ENCODE results near the gene CCDC148. TPM values are rescaled to one million over a fixed set of nuclear protein-coding genes. Genes with fewer than 3 reads are reported as not detected.

Gene CCDC148
- total RNA-seq, 1 donor from 2014 or later = 9.3 TPM

- Histone ChIP-seq H3K9ac (no peak overlapping the region), H3K79me2 (ENCODE audit: low read depth) (no peaks in the 10 kb centered on the region)
- TF ChIP-seq EZH2phosphoT487 (IDR thresholded peaks at IDR 0.05) = no peak
- no peak for TF ChIP-seq EZH2 (IDR thresholded peaks at IDR 0.05)
- no peak for TF ChIP-seq CTCF (IDR thresholded peaks at IDR 0.05)
These were observed 235.2 kb downstream of the CCDC148 start for GRCh38 chr2:158221063-158222020.

GRCh38 chr2:158217593-158217992, 239.0 kb downstream of the CCDC148 start:
- peaks cover 23% of the 10 kb centered on the region for H3K4me1 Mint-ChIP-seq

More at GRCh38 chr2:158221063-158222020, 235.2 kb downstream of the CCDC148 start:
- peaks cover 3% of the 10 kb centered on the region for H3K27me3 Mint-ChIP-seq (ENCODE audit: insufficient read depth, low read depth)
- H3K27ac ChIP-seq = no peak overlapping the region
- DNase-seq (ENCODE audit: low spot score) = no peak
- no peak overlapping the region for H3K27ac Mint-ChIP-seq
- H3K4me1 ChIP-seq = no peaks in the 10 kb centered on the region
- no peaks in the 10 kb centered on the region for H3F3A ChIP-seq (ENCODE audit: low read depth)
- H4K20me1 ChIP-seq (ENCODE audit: low read depth) = no peaks in the 10 kb centered on the region
- H2AFZ ChIP-seq (replicated peaks) = no peak overlapping the region
- H3K27me3 ChIP-seq = no peaks in the 10 kb centered on the region
- no peaks in the 10 kb centered on the region for H3K36me3 ChIP-seq
- H3K9me3 ChIP-seq (ENCODE audit: low read depth) = no peaks in the 10 kb centered on the region
- peaks cover 5% of the 10 kb centered on the region for H3K9me3 Mint-ChIP-seq
- H3K4me3 Mint-ChIP-seq = no peak overlapping the region
- peaks cover 5% of the 10 kb centered on the region for H3K36me3 Mint-ChIP-seq
- no peak overlapping the region for H3K4me3 ChIP-seq
- peaks cover 3% of the 10 kb centered on the region for H3K4me1 Mint-ChIP-seq
- no peak overlapping the region for H3K4me2 ChIP-seq

GRCh38 chr2:158214431-158214830, 242.1 kb downstream of the CCDC148 start:
- Mint-ChIP-seq H3K27ac (peak overlapping the region; percentile 83), H3K4me1 (peaks cover 25% of the 10 kb centered on the region), H3K9me3 (peaks cover 6% of the 10 kb centered on the region), H3K27me3 (ENCODE audit: insufficient read depth, low read depth) (no peaks in the 10 kb centered on the region), H3K4me3 (peak overlapping the region; percentile 3), H3K36me3 (peaks cover 7% of the 10 kb centered on the region)
- no peaks in the 10 kb centered on the region for H3K79me2 ChIP-seq (ENCODE audit: low read depth)
- no peak overlapping the region for H3K9ac ChIP-seq
- TF ChIP-seq CTCF (IDR thresholded peaks at IDR 0.05) (no peak), EZH2 (IDR thresholded peaks at IDR 0.05) (no peak), EZH2phosphoT487 (IDR thresholded peaks at IDR 0.05) (no peak)
- peaks cover 5% of the 10 kb centered on the region for H3K4me1 ChIP-seq
- no peak overlapping the region for H3K27ac ChIP-seq
- no peaks in the 10 kb centered on the region for H4K20me1 ChIP-seq (ENCODE audit: low read depth)
- H3K4me2 ChIP-seq = no peak overlapping the region
- no peaks in the 10 kb centered on the region for H3F3A ChIP-seq (ENCODE audit: low read depth)
- no peaks in the 10 kb centered on the region for H3K27me3 ChIP-seq
- no peaks in the 10 kb centered on the region for H3K36me3 ChIP-seq
- H3K4me3 ChIP-seq = no peak overlapping the region
- no peak for DNase-seq (ENCODE audit: low spot score)
- H2AFZ ChIP-seq (replicated peaks) = no peak overlapping the region
- H3K9me3 ChIP-seq (ENCODE audit: low read depth) = no peaks in the 10 kb centered on the region

More at GRCh38 chr2:158217593-158217992, 239.0 kb downstream of the CCDC148 start:
- Histone ChIP-seq H3K9me3 (ENCODE audit: low read depth) (no peaks in the 10 kb centered on the region), H3K27me3 (no peaks in the 10 kb centered on the region), H3K4me2 (no peak overlapping the region), H3K9ac (no peak overlapping the region), H2AFZ (replicated peaks) (no peak overlapping the region), H3K79me2 (ENCODE audit: low read depth) (no peaks in the 10 kb centered on the region), H4K20me1 (ENCODE audit: low read depth) (no peaks in the 10 kb centered on the region), H3K36me3 (no peaks in the 10 kb centered on the region), H3F3A (ENCODE audit: low read depth) (no peaks in the 10 kb centered on the region), H3K4me1 (peaks cover 5% of the 10 kb centered on the region), H3K27ac (no peak overlapping the region), H3K4me3 (no peak overlapping the region)
- no peak for DNase-seq (ENCODE audit: low spot score)
- H3K27ac Mint-ChIP-seq = no peak overlapping the region
- peaks cover under 1% of the 10 kb centered on the region for H3K27me3 Mint-ChIP-seq (ENCODE audit: insufficient read depth, low read depth)
- H3K4me3 Mint-ChIP-seq = no peak overlapping the region
- peaks cover 5% of the 10 kb centered on the region for H3K36me3 Mint-ChIP-seq
- peaks cover 5% of the 10 kb centered on the region for H3K9me3 Mint-ChIP-seq
- TF ChIP-seq CTCF (IDR thresholded peaks at IDR 0.05) (no peak), EZH2phosphoT487 (IDR thresholded peaks at IDR 0.05) (no peak), EZH2 (IDR thresholded peaks at IDR 0.05) (no peak)

Data from neural progenitor cell (in vitro differentiated cells).